NCI-H510A (cell line): ENCODE data around the gene TFB1M.

Experiments
- DNase-seq: peaks from one replicate; lab custom pipeline; 2025; lab: John Stamatoyannopoulos, UW

Gene TFB1M

GRCh38 chr6:155263373-155264063 is 50.8 kb downstream of the TFB1M start, which contains the start of gene CLDN20:
Gene CLDN20, plus strand, starts transcription at chr6:155264013. Its CDS starts 11,707 bp downstream, at chr6:155275720.
- no peak for DNase-seq

GRCh38 chr6:155262655-155263054 is 51.6 kb downstream of the TFB1M start:
- DNase-seq, result no peak

- DNase-seq, result no peak
These were observed 53.0 kb downstream of the TFB1M start for GRCh38 chr6:155261111-155261900.

- no peak for DNase-seq
These were observed 53.6 kb downstream of the TFB1M start for GRCh38 chr6:155260686-155261085.

- DNase-seq, result no peak
These were observed 54.4 kb downstream of the TFB1M start for GRCh38 chr6:155259897-155260296.

GRCh38 chr6:155259204-155259603 is 55.1 kb downstream of the TFB1M start:
- DNase-seq, result no peak

GRCh38 chr6:155257796-155258195 is 56.5 kb downstream of the TFB1M start:
- DNase-seq, result no peak

- DNase-seq, result no peak
These were observed 58.0 kb downstream of the TFB1M start for GRCh38 chr6:155256122-155256795.

GRCh38 chr6:155254139-155254538 is 60.1 kb downstream of the TFB1M start:
- no peak for DNase-seq

GRCh38 chr6:155253337-155253736 is 60.9 kb downstream of the TFB1M start:
- DNase-seq, result no peak

- DNase-seq, result no peak
These were observed 61.7 kb downstream of the TFB1M start for GRCh38 chr6:155252581-155252980.

- DNase-seq, result no peak
These were observed 63.4 kb downstream of the TFB1M start for GRCh38 chr6:155250701-155251381.

- no peak for DNase-seq
These were observed 66.0 kb downstream of the TFB1M start for GRCh38 chr6:155248008-155249001.

GRCh38 chr6:155247618-155248007 is 66.7 kb downstream of the TFB1M start:
- DNase-seq, result no peak

- DNase-seq, result no peak
These were observed 67.5 kb downstream of the TFB1M start for GRCh38 chr6:155246825-155247224.

GRCh38 chr6:155245831-155246230 is 68.5 kb downstream of the TFB1M start:
- DNase-seq, result no peak

- no peak for DNase-seq
These were observed 69.1 kb downstream of the TFB1M start for GRCh38 chr6:155245193-155245592.

GRCh38 chr6:155244434-155244833 is 69.8 kb downstream of the TFB1M start:
- no peak for DNase-seq

- no peak for DNase-seq
These were observed 72.3 kb downstream of the TFB1M start for GRCh38 chr6:155241966-155242365.

GRCh38 chr6:155240905-155241600 is 73.2 kb downstream of the TFB1M start:
- DNase-seq, result no peak
